NCI-H774 (cell line): Measurements from ENCODE around the gene NFATC2.

Experiments used
- DNase-seq: peaks from one replicate; lab custom pipeline; 2025; lab: John Stamatoyannopoulos, UW

Gene NFATC2

DNA sequence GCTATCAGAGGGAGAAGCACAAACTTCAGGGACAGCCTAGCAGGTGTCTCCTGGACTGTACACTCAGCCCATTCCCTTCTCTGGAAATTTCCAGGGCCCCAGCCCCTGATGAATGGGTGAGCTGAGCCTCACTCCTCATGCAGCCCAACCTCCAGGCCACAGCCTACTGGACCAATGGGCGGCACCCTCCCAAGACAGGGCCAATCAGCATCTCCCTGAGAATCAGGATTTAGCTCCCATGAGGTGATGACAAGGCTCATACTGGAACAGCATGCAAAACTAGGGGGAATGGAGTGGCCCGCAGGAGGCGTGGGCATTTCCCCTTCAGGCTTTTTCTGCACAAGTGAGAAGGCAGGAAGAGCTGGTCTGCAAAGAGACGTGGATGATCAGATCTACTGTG, 29.0 kb downstream of the NFATC2 start:
- no peak for DNase-seq

GRCh38 chr20:51512645-51513044, 29.9 kb downstream of the NFATC2 start:
- DNase-seq: no peak

- DNase-seq: no peak
Measured at GRCh38 chr20:51511861-51512619, 30.5 kb downstream of the NFATC2 start.

- no peak for DNase-seq
Measured at GRCh38 chr20:51510936-51511605, 31.4 kb downstream of the NFATC2 start.

DNA sequence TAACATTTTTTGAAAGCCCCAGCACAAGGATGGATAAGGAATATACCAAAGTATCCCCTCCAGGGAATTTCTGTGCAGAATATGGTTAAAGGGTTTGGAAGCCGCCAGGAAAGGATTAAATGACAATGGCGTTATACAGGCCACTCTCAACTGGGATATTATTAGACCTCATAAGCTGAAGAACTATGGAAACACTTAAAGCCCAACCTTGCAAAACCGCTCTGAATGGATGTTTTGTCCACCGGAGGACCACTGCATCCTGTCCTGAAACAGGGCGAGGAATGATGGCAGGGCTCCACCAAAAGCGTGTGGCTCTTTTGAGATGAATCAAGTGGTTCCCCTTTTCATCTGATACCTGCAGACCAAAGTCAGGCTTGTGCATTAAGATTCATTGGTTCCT, 32.4 kb downstream of the NFATC2 start:
- DNase-seq: no peak

GRCh38 chr20:51509208-51509607, 33.3 kb downstream of the NFATC2 start:
- no peak for DNase-seq

DNA sequence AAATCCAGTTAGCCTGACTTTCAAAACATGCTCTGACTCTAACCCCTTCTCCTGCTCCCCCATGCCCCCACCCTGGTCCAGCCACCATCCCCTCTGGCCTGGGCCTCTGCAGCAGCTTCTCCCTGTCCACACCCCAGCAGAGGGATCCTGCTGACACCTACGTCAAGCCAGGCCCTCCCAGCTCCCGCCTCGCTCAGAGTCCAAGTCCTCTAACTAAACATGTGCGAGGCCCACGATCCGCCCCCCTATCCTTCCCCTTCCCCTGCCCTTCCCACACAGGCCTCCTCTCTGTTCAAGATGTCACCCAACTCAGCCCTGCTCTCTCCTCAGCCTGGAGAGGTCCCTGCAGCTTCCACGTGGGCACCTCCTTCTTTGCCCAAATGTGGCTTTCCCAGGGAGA, 33.7 kb downstream of the NFATC2 start:
- DNase-seq: no peak

GRCh38 chr20:51508158-51508557, 34.4 kb downstream of the NFATC2 start:
- no peak for DNase-seq

DNA sequence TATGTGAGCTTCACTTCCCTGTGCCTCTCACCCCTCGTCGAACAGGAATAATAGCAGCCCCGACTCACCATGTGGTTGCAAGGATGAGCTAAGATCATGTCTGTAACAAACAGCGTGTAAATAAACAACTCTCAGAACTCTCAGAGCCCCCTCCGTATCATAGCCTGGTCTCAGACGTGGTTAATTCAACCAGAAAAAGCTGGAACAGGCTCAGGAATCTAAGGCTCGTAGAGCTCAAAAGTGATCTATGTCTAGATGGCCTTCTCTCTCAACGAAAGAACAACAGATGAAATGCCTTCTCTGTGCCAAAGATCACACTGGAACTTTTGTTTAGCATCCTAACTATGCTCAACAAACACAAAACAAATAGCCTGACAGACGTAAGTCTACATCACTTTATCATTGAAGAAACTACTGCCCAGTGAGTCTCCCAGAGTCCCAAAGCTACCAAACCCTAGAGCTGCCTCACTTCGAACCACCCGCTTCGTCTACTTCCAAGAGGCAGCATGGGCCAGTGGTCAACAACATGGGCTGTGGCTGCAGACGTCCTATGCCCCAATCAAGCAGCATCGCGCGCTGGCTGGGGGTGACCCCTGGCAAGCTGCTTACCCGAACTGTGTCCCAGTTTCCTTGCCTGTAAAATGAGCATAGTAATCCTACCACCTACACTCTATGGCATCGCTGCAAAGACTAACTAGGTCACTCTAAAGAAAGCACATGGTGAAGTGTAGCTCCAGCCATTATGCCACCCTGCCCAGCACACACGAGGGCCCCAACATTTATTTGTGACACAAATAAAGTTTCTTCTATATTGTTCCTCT, 35.1 kb downstream of the NFATC2 start:
- DNase-seq: no peak

- DNase-seq: no peak
Measured at GRCh38 chr20:51506527-51507215, 35.8 kb downstream of the NFATC2 start.

DNA sequence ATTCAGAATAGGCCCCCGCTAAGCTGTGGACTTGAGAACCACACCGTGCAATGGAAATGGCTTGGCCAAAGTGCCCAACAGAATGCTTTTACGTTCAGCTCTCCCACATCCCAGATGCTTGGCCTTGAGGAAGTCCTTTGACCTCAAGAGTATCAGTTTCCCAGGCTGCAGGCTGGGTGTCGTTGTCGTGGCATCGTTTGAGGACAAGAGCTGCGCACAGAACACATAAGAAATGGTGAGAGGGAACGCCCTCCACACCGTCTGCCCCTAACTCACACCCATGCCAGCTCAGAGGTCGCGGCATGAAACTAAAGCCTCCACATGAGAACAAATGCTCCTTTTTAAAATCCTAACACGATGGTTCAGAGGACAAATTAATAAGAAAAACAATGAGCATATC, 37.0 kb downstream of the NFATC2 start:
- no peak for DNase-seq

DNA sequence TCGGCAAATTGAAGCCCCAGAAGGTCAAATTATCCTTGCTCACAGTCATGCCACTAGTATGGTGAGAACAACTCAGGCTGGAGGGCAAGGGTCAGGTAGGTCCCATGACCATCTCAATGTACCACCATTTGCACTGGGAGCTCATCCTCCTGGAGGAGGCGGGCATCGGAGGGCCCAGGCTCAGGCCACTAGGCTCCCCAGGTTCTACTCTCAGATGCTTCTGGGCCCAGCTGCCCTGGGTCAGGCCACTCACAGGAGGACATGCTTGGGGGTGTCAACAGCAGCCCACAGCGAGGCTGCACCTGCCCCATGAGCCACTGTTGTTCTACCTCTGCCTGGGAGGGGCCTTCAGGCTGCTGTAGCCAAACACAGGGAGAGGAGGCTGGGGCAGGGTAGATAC, 39.1 kb downstream of the NFATC2 start:
- no peak for DNase-seq

DNA sequence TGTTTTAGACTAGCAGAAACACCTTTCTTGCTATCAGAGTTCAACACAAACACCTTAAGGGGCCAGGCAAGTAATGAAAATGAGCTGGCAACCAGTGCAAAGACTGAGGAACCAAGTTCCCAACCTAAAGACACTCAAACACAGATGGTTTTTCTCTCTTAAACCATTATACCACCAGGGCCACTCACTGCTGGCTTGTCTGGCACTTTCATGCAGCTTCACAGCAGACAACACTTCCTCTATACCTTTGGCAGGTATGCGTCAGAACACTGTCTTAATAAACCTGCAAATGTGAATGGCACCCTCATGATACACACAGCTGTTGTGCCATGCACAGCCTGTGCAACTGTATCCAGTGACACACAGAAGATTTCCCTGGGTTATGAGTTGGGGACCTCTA, 41.6 kb downstream of the NFATC2 start:
- no peak for DNase-seq

DNA sequence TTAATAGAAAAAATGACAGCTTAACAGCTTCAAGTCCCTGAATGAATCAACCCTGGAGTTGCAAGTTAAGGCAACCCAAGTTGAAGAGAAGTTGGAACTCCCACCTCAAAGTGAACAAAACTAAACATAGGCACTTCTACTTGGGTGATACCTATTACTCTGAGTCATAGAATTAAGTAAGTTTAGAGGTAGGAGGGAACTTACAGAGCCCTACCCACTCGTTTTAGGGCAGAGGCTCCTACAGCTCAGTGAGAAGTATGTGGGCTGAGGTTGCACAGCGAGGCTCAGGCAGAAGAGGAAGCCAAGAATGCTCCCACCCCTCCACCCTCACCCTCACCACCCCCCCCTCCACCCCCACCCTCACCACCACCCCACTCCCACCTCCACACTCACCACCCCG, 42.2 kb downstream of the NFATC2 start:
- no peak for DNase-seq

DNA sequence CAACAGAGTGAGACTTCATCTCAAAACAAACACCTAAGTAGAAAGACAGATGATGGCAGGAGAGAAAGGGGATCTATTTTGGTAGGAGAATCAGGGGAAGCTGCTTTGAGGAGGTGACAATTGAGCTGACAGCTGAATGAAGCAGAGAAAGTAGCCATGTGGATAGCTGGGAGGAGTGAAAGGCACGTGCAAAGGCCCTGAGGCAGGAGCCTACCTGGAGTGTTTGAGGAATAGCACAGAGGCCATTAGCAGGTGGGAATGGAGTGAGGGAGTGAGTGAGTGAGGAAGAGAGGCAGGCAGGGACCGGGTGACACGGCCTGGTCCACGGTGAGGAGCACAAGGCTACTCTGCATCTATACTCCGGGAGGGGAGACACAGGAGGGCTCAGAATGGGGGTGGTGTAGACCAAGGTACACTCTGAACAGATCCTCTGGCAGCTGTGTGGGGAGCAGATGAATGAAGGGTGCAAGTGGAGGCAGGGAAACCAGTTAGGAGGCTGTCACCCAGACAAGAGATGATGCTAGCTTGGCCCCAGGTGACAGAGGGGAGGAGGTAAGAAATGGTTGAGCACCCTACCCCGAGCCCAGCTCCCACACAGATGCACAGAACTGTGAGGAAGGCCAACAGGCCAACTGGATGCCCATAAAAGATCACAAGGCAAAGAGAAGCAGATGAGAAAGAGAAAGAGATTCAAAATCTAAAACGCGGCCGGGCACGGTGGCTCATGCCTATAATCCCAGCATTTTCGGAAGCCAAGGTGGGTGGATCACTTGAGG, 43.6 kb downstream of the NFATC2 start:
- no peak for DNase-seq

DNA sequence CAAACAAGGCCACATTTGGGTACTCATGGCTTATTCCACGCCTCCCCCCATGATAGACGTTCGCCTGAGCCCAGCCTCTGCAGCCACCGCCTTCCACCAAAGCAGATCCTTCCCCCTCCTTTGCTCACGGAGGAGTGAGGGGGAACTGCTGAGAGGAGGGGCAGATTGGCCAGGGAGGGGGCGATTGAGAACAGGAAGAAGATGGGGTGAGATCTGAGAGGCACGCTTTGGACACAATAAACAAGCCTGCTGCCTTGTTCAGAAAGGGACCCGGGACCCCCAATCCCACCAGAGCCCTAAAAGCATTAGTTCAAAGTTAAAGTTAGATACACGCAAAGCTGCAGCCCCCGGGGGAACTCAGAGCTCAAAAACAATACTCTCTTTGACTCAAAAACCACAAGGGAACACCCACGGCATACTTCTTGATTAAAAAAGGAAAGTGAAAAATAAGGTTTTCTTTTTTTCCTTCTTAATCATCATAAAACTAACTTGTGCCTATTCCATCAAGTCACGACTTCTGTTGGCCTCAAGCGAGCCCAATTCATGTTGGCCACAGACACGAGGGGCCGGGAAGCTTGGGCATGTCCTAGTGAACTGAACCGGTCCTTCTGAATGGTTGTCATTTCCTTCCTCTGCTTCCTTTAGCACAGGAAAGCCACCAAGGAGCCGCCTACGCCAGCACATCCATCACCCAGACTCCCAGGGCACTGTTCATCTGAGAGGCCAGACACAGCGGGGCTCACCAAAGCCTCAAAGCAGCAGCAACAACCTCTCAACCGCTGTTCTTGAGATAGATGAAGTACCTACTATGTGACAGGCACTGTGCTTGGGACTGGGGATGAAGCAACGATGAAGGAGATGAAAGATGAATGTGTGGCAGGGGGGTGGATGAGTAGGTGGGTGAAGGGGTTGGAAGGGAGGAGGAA, 44.7 kb downstream of the NFATC2 start:
- DNase-seq: no peak

- no peak for DNase-seq
Measured at GRCh38 chr20:51496964-51497363, 45.6 kb downstream of the NFATC2 start.

DNA sequence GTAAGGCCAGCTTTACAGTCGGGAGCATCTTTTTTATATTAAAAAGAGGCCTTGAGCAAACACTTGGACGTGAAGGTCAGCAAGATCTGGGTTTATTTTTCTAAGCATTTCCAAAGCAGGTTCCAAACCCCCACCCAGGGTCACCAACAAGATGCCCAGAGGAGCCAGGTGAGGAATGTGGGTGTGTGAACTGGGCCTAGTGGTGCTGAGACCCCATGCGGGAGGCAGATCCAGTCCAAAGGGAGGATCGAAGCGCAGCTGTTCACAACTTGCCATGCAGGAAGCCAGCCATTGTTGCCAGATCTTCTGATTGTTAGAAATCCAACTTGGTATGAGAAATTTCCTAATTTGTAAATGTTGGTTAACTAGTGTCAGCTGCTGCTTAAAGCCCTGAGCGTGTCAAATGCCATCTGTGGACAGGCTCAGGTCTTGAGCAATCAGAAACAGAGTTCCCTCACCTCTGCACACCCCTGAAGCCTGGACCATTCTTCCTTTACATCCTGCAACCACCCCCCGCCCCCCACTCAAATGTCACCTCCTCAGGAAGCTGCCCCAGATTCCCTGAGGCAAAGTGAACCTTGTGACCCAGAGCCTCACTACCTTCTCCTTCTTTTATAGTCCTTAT, 46.5 kb downstream of the NFATC2 start:
- no peak for DNase-seq

DNA sequence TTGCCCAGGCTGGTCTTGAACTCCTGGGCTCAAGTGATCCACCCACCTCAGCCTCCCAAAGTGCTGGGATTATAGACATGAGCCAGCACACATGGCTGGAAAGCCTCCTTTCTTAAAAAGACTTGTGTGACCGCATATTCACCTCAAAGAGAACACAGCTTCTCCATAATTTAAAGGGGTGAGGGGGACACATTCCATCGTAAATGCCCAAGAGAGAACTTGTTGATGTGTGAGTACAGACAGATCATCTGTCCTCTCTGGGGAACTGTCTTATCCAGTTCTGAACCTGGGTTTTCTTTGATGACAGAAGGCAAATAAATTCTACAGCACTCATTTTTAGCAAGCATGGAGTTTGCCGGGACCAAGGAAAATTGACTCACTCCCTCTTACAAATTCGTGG, 47.2 kb downstream of the NFATC2 start:
- no peak for DNase-seq
